Activated T-cell treated with anti-CD3 and anti-CD28 coated beads for 1 hour (primary cell): Measurements from ENCODE around the gene RBM47.
"Not testable (repeated sequence)": the region's sequence is repeated elsewhere in the genome, so short reads cannot be mapped to it uniquely, and the experiment has no call there.

ENCODE experiments used
- DNase-seq: peaks from one replicate; pipeline ENCODE4 v3.0.0-alpha.2; 2020; ENCODE audit warnings: low read depth

The RBM47 gene

GRCh38 chr4:40562208-40562607 is 67.5 kb downstream of the RBM47 start:
- no peak for DNase-seq

DNA sequence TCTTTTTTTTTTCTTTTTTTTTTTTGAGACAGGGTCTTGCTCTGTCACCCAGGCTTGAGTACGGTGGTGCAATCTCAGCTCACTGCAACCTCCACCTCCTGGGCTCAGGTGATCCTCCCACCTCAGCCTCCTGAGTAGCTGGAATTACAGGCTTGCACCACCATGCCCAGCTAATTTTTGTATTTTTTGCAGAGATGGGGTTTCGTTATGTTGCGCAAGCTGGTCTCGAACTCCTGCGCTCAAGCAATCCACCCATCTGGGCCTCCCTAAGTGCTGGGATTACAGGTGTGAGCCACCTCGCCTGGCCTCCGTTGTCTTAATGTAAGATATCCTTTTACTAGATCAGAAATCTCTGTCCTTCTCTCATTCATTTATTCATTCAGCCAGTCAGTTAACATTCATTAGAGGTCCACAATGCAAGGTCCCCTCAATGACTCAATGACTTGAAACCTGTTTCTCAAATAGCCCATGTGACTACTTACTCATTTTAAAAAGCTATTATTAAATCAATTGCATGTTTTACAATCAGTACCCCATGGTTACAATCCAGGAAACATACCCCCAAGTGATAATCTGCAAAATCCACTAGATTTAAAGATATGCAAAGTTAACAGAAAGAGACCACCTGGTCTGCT is 68.0 kb downstream of the RBM47 start:
- not testable (repeated sequence) for DNase-seq

- DNase-seq: no peak
Observed at GRCh38 chr4:40559585-40560465, 69.8 kb downstream of the RBM47 start.

- no peak for DNase-seq
Observed at GRCh38 chr4:40557736-40558135, 71.9 kb downstream of the RBM47 start.

DNA sequence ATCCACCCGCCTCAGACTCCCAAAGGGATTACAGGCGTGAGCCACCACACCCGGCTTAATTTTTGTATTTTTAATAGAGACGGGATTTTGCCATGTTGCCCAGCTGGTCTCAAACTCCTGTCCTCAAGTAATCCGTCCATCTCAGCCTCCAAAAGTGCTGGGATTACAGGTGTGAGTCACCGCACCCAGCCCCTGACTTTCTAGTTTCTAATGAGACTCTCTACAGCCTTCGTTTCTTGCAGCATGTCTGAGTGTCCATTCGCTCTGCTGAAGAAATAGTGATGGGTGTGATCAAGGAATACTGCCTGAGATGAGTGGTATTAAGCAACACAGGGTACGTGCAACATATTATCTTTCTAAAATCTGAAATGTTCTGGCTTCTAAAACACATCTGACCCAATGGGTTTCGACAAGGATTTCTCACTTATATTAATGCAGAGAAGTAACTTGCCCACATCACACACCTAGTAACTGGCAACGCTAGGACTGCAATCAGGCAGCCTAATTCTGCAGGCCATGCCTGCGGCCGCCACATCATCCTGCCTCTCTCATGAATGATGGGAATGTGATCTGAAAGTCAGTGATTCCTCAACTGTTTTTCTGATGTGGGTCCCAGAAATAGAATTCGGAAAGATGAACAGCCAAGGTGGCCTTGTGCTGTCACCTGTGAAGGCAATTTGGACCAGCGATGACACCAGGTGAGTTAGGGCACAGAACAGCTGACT is 74.3 kb downstream of the RBM47 start:
- no peak for DNase-seq

DNA sequence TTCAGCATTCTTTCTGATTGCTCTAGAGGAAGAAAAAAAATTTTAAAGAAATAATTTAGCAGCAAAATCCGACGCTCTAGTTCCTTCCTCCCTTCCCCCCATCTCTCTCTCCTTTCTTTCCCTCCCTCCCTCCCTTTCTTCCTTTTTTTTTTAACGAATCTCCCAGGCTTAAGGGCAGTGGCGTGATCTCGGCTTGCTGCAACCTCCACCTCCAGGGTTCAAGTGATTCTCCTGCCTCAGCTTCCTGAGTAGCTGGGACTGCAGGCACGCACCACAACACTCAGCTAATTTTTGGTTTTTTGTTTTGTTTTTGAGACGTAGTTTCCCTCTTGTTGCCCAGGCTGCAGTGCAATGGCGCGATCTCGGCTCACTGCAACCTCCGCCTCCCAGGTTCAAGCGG is 75.0 kb downstream of the RBM47 start:
- DNase-seq: not testable (repeated sequence)

- DNase-seq: no peak
Observed at GRCh38 chr4:40553995-40554394, 75.7 kb downstream of the RBM47 start.

DNA sequence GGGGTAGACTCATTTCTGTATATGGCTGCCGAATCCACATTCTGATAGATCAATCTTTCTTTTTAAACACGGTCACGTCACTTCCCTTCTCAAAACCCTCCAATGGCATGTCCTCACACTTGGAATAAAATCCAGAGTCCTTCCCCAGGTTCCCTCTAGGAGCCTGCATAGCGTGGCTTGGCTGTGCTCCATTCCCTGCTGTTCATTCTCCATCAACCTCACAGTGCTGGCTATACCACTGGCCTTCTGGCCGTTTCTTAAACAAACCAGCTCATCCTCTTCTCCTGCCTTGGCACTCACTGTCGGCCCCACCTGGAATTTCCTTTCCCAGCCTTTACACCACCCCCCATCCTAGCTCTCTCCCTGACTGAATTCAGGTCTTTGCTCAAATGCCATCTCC is 77.1 kb downstream of the RBM47 start:
- DNase-seq: no peak

- not testable (repeated sequence) for DNase-seq
Observed at GRCh38 chr4:40551568-40552136, 78.0 kb downstream of the RBM47 start.

DNA sequence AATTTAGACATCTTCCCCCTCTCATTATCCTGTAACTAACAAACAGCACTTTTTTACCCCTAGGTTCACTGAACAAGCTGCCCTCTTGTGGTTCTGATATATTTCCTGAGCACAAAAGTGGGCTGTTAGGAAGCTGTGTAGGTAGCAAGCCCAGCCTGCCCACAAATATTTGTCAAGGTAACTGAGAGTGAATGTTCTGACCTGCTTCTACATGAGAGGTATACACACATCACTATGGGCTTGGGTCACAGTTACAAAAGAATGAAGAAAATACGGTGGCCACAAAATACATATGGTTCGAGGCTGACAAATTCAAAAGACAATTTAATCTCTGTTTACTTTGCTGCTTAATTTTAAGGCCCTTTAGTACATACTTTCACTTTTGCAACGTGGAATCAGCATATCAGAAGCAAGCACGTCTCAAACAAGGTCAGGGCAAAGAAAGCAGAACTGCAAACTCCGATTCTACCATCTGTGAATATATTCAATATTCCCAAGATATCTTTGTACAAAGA is 78.7 kb downstream of the RBM47 start:
- DNase-seq: no peak

- no peak for DNase-seq
Observed at GRCh38 chr4:40550196-40550595, 79.5 kb downstream of the RBM47 start.

DNA sequence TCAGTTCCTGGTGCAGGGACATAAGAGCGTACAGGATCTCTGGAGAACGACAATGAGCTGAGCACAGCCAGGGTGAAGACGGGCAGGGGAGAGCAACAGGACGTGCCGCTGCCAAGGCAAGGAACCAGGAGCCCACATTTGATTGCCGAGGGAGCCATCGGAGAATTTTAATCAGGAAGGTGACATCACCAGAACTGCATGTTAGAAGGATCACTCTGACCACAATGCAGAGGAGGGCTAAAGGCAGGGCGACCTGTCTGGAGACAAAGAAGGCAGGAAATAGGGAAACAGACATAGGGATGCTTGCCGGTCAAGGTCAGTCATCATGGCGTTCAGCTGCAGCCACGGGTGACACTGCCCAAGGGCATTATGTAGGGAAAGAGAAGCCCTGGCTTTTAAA is 81.4 kb downstream of the RBM47 start:
- DNase-seq: no peak

DNA sequence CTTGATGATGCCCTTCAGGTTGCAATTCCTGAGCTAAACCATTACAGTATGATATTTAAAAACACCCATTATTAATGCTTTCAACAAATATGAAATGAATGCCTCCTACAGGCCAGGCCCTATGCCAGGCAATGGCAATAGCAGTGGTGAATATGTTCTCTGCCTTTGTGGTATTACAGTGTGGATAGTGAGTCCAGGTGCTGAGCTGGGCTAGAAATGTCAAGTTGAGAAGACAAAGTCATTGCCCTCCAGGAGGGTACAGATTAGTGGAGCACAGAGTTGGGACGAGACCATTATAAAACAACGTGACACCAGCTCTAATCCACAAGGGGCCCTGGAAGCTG is 81.9 kb downstream of the RBM47 start:
- DNase-seq: no peak

GRCh38 chr4:40546969-40547788 is 82.5 kb downstream of the RBM47 start:
- no peak for DNase-seq

- DNase-seq: no peak
Observed at GRCh38 chr4:40546506-40546905, 83.2 kb downstream of the RBM47 start.

DNA sequence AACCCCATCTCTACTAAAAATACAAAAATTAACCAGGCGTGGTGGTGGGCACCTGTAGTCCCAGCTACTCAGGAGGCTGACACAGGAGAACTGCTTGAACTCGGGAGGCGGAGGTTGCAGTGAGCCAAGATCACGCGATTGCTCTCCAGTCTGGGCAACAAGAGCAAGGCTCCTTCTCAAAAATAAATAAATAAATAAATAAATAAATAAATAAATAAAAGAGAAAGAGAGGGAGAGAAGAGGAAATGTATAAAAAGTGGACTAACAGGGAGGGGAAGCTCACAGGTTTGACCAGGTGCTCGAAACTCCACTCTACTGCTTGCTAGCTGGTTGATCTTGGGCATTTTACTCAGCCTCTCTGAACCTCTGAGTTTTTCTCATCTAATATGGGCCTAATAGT is 84.2 kb downstream of the RBM47 start:
- not testable (repeated sequence) for DNase-seq

- no peak for DNase-seq
Observed at GRCh38 chr4:40544221-40544620, 85.4 kb downstream of the RBM47 start.

GRCh38 chr4:40540800-40541199 is 88.9 kb downstream of the RBM47 start:
- DNase-seq: no peak

DNA sequence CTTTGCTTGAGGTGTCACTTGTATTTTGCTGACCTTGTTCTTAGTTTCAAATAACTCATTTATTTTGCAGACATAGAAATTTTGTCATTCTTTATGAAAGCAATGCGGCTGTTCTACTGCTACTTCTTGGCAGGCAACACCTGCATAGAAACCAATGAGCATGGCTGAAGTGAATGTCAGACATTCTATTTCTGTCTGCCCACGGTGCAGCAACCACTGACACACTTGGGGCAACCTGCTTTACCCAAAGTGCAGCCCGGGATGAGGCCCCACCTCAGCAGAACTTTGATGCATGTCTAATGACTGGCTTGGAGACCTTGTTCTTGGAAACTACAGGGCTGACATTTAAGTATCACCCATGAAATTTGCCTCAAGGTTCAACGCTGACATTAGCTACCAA is 93.6 kb downstream of the RBM47 start:
- no peak for DNase-seq

DNA sequence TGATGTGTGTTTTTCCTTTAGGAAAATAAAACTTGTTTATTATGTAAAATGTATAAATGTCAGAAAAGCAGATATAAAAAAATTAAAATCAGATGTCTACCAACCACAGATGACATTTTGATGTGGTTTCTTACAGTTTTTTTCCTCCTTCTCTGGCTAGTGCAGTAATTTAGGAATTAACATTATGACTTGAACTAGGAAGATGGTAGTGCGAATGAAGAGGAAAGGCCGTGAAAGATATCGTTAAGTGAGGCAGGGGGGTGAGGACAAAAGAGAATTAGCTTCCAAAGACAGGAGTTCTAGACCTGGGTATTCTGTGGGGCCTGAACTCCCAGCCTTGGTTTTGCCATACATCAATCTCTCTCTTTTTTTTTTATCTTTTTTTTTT is 98.0 kb downstream of the RBM47 start:
- no peak for DNase-seq

GRCh38 chr4:40530961-40531635 is 98.6 kb downstream of the RBM47 start:
- DNase-seq: no peak
